NCI-H1092 treated with DMSO at 0.1 percent for 48 hours (cell line): ENCODE results near the gene MAPT.

ENCODE experiments used
- DNase-seq: peaks from one replicate; lab custom pipeline; 2025; lab: John Stamatoyannopoulos, UW

Gene MAPT

GRCh38 chr17:46030752-46031151, 136.4 kb downstream of the MAPT start:
- no peak for DNase-seq

DNA sequence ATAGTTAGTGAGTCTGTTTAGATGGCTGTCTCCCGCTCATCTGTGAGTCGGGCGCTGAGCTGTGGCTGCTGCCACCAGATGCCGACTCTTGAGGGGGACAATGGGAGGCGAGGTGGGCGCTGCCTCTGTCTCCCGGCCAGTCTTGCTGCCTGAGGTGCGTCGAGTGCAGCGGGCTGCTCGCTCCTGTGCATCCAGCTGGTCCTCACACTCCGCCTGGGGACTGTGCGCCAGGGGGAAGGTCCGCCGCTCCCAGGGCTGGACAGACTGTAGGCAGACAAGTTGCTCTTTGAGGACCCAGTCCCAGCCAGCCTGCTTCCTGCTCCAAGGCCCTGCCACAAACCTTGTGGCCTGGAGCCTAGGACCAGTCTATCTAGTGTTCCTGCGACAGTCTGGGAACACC, 137.1 kb downstream of the MAPT start:
- DNase-seq, result no peak

DNA sequence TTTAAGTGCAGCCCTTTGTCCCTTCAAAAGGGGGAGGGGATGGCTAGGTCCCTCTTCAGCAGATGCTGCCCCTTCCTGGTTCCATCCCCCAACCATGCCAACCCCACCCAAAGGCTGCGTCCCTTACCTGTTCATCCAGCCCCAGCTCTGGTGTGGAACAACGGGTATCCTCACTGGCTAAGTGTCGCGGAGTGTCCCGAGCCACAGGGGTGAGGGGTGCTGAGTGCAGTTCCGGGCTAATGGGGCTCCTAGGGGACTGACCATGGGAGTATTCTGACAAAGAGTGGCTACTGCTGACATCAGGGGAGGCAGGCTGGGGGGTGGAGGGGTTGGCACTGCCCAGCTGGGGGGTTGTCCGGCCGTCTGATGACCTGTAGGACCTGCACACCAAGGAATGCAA, 137.6 kb downstream of the MAPT start:
- no peak for DNase-seq

DNA sequence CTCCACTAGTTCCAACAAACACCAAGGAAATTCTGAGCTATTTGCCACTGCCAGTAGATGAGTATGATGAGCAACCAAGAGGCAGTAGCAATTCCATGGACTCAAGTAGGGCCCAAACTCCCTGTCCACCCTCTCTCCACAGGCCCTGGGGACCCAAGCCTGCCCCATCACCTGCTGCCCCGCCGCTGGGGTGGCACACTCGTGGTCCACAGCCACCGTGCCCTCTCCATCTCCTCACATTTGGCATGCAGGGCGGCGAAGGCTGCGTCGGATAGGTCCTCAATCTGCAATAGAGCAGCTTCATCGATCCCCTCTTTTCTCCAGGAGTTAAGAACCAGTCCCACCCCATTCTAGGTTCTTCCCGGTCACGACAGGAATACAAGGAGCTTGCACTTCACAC, 138.6 kb downstream of the MAPT start:
- DNase-seq, result no peak

- no peak for DNase-seq
These were observed 139.0 kb downstream of the MAPT start for GRCh38 chr17:46033392-46033791.

GRCh38 chr17:46035112-46035818, 140.9 kb downstream of the MAPT start:
- DNase-seq, result no peak

GRCh38 chr17:46036491-46036890, 142.1 kb downstream of the MAPT start:
- no peak for DNase-seq

DNA sequence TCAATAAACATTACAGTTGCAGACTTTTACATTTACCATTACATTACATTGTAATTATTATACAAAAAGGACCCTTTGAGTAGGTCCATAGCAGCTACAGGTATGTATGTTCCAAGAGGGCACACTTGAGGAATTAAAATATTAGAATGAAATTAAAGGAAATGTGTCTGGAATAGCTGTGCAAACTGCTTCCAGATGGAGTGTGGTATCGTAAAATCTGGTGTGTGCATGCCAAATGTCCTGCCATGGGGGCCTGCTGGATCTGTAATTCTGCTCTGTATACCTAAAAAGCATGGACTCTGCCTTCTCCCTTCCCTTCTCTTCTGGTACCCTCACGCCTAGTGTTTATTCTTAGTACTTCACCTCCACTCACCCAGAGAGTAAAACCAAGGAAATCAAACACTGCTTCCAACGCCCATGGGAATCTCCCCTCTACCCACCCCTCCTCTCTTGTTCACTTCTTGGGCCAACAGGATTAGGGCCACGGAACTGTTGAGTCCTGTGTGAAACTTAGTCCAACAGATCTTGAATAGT, 143.4 kb downstream of the MAPT start:
- no peak for DNase-seq

- DNase-seq, result no peak
These were observed 144.1 kb downstream of the MAPT start for GRCh38 chr17:46038414-46038813.

DNA sequence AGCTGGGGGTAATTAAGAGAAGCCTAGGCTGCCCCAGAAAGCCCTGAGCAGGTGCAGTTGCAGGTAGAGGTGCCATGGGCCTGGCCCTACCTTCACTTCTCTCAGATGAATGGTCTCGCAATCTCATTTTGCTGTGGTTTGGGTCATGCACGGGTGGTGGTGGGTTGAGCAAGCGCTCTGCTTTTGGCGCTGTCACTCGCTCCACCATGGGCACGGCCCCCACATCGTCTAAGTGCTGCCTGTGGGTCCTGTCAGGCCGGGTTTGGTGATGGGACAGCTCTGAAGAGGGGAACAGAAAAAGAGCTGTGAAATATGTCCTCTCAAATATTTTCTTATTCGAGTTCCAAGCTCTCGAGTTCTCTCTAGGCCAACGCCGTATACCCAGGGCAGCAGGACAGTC, 144.6 kb downstream of the MAPT start:
- no peak for DNase-seq

DNA sequence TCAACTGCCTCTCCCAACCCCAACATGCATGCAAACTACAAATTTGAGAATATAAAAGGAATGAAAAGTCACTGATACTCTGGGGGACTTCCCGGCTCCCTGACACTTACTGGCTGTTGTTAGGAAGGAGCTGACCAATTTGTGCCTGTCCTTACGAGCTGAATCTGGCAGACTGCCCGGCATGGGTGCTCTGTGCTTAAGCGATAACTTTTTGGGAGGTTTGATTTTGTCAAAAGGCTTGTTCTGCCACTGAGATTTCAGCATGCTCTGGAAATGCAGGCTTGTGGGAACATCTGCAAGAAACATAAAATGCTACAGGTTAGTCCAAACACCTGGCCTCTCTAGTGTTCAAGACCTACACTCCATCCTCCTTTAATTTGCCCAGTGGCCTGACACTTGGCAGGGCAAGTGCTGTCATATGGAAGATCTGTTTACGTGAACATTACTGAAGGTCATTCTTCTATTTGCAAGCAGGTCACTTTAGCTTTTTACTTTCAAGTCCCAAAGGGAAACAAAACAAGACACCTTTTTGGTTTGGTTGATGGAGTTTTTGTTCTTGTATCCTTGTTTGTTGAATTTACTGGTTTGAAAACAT, 145.3 kb downstream of the MAPT start:
- DNase-seq, result peak; percentile 27

- no peak for DNase-seq
These were observed 147.9 kb downstream of the MAPT start for GRCh38 chr17:46042246-46042645.

DNA sequence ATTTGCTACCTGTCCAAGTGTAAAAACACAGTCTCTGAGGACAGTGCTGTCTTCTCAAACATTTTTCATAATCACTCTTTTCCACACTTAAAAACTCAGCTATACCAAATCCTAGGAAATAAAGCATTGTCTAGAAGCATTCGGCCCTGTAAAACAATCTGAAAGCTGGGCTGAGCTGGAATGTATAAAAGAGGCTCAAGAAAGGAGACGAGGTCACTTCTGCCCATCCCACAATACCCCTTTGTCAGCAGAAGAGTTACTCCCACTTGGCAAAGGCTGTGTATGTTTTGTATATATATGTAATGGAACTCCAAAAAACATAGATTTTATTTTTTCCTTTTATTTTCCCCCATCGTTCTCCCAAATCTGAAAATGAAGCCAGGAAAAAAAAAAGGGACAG, 148.6 kb downstream of the MAPT start:
- no peak for DNase-seq

DNA sequence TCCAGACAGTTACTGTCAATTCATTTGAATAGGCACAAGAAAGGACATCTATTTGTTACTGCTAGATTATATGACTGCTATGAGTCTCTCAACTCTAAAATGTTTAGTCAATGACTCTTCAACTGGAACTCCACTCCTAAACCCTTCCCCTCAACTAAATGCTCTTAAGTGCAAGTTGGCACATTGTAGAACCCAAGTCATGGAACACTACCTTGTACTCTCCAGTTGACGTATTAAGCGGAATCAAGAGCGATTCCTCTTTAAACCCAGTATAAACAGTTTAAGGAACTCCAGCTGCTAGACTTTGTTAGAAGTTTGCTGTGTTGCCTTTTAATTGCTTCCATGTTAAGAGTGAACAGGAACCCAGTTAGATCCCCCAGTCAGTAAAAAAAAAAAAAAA, 149.3 kb downstream of the MAPT start:
- no peak for DNase-seq

DNA sequence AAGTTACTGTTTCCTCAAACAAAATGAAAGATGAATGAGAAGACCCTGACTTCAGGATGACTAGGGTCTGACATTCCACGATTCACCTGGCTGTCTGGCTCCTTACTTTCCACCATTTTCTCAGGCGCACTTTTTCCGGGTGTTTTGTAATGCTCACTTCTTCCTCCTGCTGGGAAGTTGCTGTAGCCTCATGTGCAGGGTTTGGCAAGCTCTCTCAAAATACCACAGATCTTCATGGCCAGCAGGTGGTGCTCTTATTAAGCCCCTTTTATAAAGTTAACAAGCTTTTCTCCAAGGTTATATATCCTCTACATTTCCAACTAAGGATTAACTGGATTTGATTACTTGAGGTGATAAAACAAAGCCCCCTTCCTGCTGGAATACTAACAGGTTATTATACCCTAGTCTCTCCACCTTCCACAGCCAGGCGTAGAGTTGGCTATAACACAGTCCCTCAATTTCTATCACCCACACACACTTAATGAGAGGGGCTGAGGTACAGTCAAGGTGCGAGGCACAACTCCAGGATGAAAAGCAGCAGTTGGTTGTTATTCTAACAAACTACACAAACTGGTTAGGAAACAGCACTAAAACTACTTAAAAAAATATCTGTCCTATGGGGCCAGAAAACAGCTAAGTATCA, 150.1 kb downstream of the MAPT start:
- peak; percentile 62 for DNase-seq

GRCh38 chr17:46044989-46045388, 150.6 kb downstream of the MAPT start:
- DNase-seq, result no peak

- no peak for DNase-seq
These were observed 151.3 kb downstream of the MAPT start for GRCh38 chr17:46045639-46046038.

DNA sequence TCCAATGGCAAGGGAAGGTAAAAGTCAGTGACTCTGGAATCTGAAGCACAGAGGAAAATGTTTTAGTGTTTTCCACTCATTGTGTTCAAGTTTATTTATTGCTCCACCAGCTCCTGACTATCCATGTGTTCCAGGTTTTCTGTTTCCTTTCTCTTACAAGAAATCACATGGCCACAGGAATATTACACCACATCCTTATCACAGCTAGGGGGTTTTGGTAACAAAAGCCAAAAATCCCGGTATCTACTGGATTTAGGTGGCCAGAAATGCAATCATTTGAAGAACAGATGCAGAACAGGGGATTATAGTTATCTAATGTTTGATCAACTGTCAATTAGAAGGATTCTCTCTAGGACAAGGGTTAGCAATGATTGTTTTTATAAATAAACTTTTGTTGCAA, 152.6 kb downstream of the MAPT start:
- no peak for DNase-seq

DNA sequence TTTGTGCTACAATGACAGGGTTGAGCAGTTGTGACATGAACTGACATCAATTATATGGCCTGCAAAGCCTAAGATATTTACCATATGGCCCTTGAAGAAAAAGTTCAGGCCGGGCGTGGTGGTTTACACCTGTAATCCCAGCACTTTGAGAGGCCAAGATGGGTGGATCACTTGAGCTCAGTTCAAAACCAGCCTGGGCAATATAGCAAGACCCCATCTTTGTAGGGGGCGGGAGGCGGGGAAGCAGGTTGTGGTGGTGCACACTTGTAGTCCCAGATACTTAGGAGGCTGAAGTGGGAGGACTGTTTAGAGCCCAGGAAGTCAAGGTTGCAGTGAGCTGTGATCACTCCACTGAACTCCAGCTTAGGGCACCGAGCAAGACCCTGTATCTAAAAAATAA, 153.0 kb downstream of the MAPT start:
- DNase-seq, result no peak

DNA sequence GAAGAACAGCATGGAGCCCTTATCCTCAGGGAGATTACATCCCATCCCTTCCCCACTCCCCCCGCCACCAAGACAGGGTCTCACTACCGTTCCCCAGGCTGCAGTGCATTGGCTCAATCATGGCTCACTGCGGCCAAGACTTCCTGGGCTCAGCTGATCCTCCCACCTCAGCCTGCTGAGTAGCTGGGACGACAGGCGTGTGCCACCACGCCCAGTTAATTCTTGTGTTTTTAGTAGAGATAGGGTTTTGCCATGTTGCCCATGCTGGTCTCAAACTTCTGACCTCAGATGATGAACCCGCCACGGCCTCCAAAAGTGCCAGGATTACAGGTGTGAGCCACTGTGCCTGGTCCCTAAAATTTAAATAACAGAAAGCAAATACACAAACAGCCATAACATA, 153.5 kb downstream of the MAPT start:
- no peak for DNase-seq

GRCh38 chr17:46049656-46050055, 155.3 kb downstream of the MAPT start:
- DNase-seq, result no peak

- DNase-seq, result no peak
These were observed 159.7 kb downstream of the MAPT start for GRCh38 chr17:46053911-46054534.

GRCh38 chr17:46056800-46057304, 162.5 kb downstream of the MAPT start:
- no peak for DNase-seq
